GM18868 (cell line): ENCODE data around the gene CD2BP2.

ENCODE experiments used
- ATAC-seq: cut with Tn5 transposase; IDR thresholded peaks from one replicate; pipeline ENCODE4 v1.9.1; 2021; ENCODE audit warnings: mild to moderate bottlenecking, moderate library complexity; ENCODE audit not compliant: unreplicated experiment

CD2BP2 gene

DNA sequence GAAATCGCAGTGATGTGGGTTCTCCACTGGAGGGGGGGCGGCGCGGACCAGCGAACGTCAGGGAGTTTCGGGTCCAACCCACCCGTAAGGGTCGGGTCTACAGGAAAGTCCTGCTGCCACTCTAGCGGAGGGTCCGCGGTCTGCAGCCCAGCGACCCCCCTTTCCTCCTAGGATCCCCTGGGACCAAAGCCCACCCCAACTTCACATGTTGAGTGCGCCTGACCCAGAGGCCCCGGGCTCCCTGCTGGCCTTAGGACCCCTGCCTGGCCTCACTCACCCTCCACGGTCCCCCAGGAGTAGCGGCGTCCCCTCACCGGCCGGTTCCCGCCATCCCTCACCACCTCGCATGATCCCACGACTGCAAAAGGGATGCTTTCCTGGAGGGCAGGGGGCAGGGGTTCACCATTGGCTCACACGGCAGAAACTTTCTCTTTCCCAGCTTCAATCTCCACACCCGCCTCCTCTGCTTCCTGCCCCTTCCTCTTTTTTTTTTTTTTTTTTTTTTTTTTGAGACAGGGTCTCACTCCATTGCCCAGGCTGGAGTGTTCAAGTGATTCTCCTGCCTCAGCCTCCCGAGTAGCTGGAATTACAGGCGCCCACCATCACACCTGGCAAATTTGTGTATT, 24.2 kb upstream of the CD2BP2 start:
- ATAC-seq = no peak

DNA sequence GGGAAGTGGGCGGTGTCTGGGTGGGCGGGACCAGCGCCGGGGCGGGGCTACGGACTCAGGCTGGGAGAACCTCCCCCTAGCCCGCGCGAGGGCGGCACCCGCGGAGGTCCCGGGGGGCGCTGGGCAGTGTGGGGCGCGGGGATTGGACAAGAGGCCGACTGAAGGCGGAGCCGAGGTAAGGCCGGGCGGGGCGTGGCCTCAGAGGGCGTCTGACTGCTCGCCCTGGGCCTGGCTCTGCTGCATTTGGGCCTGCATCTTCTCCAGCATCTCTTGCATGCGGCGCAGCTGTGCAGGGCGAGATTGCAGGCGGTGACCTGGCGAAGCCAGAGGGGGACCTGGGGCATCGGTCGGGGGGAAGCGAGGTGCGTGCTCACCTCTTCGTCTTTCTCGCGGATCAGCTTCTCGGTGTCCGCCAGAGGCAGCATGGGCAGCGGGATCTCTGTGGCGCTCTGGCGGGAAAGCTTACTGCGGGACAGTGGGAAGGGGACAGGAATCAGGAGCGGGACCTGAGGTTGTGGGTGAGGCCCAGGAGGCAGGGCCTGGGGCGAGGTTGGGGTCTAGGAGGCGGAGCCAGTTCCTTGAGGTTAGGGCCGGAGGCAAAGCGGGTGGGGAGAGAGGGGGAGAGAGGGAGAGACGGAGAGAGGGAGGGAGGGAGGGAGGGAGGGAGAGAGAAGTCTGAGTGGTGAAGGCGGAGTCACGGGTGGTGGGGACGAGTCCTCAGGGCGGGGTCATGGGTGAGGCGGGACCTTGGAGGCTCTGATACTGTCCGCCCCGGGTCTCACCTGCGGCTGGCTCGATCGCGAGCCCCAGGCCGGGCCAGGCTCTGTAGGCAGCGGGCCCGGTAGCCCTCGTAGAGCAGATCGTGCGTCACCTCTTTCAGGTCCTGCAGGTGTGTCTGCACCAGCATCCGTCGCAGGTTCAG, 23.4 kb upstream of the CD2BP2 start:
- ATAC-seq = peak; percentile 88

DNA sequence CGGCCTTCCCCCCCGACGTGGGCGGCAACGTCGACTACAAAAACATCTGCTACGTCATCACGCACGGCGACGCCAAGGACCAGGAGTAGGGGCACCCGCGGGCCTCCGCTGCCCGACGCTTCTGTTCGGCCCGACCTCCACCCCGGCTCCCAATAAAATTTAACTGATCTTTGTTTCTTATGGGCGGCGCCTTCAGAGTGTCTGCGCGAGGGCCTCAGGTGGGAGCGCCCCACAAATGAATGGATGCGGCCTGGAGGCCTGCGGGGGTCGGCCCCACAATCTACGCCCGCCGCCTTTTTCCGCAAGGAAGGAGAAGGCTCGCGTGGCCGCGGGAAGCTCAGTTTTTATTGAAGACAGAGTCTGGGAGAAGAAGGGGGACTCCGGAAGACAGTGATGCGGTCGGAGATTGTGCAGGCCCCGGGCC, 22.7 kb upstream of the CD2BP2 start:
- peak; percentile 38 for ATAC-seq

DNA sequence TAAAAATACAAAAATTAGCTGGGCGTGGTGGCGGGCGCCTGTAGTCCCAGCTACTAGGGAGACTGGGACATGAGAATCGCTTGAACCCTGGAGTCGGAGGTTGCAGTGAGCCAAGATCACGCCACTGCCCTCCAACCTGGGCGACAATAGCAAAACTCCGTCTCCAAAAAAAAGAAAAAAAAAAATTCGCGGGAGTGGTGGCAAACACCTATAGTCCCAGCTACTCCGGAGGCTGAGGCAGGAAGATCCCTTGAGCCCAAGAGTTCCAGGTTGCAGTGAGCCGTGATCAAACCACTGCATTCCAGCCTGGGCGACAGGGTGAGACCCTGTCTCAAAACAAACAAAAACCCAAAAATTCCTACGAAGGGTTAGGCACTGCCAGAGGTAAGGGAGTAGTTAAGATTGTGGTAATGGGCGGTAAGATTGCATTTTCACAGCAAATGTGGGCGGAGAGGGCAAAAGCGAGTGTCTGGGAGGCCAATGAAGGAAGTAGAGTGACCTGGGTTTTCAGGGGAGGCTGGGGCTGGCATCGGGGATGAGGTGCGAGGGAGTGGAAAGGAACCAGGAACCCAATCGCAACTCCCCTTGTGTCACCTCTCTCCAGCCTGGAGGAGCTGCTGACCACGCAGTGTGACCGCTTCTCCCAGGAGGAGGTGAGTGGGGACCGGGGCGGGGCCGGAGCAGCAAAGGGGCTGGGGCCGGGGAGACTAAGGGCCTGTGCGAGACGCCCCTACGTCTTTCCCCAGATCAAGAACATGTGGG, 22.1 kb upstream of the CD2BP2 start:
- no peak for ATAC-seq

GRCh38 chr16:30376461-30376902, 21.4 kb upstream of the CD2BP2 start:
- ATAC-seq = no peak

DNA sequence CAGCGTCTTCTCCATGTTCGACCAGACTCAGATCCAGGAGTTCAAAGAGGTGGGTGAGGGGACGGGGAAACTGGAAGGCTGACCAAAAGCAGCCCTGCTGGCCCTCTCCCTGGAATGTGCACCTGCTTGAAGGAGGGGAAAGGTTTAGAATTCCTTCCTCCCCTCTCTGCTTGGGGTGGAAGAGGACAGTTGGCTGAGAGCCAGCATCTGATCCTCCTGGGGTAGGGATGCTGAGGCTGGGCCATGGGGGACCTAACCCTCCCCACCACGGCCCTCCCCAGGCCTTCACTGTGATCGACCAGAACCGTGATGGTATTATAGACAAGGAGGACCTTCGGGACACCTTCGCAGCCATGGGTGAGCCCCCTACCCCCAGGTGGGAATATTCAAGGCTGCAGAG, 20.8 kb upstream of the CD2BP2 start:
- no peak for ATAC-seq

DNA sequence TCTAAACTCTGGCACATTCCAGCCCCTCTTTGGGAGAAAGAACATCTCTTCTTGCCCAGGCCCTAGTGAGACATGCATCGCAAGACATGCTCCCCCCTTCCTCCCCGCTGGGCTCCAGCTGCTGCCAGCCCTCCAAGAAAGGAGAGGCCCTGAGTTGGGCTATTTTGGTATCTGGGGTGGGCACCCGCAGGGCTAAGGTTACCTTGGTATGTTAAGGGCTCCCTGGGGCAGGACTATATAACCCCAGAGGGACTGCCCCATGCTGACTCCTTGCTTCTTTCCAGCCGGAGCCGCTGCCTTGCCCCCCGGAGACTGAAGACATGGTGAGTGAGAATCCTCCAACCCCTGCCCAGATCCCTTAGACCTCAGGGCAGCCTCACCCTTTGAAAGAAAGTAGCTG, 19.4 kb upstream of the CD2BP2 start, which contains the start of gene MYL11:
Gene MYL11, plus strand, starts transcription at position 265 of the 400 bp plus-strand sequence. Its CDS starts 56 bp downstream, at position 321.
- no peak for ATAC-seq

GRCh38 chr16:30372725-30373124, 17.6 kb upstream of the CD2BP2 start:
- no peak for ATAC-seq

DNA sequence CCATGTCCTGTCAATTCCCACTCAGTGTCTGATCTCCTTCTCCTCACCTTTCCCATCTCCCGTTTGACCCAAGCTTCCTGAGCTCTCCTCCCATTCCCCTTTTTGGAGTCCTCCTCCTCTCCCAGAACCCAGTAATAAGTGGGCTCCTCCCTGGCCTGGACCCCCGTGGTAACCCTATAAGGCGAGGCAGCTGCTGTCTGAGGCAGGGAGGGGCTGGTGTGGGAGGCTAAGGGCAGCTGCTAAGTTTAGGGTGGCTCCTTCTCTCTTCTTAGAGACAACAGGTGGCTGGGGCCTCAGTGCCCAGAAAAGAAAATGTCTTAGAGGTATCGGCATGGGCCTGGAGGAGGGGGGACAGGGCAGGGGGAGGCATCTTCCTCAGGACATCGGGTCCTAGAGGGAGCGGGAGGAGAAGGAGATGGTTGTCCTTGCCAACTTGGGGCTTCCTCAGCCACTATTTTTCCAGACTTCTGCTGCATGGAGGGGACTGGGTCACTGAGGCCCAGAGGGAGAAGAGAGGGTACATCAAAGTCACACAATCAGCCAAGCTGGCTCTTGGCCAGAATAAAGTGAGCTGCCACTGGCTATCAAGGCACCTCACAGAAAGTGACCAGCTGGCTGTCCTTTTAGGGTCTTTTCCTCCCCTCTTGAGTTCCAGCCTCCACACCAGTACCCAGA, 17.1 kb upstream of the CD2BP2 start:
- no peak for ATAC-seq

DNA sequence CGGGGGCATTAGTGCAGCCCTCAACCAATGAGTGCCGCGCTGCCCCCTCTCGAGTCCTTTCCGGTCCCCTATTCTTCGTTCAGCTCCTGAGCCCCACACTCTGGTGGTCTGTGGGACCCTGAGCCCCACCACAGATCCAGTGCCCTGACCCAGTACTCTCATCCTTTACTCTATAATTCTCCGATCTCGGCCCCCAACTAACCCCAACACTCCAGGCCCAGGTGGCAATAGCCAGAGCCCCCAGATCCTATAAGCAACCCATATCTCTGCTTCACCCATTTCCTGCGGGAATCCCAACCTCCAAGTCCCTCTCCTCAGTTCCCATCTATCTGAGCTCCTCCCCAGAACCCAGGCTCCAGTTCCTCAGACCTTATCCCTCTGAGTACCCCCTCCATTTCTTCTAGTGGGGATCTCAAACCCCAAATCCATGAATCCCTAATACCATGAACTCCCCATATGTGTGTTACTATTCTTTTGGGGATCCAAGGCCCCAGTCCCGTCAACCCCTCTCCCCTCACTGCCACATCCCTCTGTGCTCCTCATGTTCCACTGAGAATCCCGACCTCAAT, 16.2 kb upstream of the CD2BP2 start:
- no peak for ATAC-seq

DNA sequence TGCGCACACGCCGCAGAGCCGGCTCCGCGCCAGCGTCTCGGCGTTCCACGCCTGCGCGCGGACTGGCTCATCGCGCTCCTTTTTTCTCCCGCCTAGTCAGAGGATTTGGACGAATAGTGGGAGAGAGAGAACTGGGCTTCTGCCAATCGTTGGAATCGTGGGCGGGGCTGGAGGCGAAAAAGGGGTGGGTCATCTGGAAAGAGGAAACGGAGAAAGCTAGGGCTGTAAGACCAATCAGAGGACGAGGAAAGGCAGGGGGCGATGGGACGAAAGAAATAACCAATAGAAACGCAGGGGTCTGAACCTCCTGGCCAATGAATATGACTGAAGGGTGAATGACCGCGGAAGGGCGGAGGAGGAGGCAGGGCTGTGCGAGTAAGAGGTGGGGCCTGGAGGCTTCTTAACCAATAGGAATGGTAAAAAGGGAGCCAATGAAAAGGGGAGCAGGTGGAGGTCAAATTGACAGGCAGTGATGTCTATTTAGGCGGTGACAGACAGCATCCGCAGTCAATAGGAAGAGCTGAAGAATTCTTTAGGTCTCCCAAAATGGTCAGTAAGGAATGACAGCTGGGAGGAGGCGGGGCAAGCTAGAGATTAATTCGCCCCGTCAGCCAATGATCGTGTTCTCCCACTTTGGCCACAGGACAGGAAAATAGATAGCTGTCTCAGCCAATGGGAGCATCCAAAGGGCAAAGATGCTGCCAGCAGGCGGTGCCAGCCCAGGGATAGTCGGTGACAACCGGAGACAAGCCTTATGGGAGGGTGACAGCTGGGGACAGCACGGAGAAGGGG, 15.5 kb upstream of the CD2BP2 start, which contains the start of gene TBC1D10B:
Gene TBC1D10B, minus strand, starts transcription at position 39 of the 792 bp plus-strand sequence. CDS start 311 bp downstream, outside the sequence.
- ATAC-seq = peak; percentile 76

DNA sequence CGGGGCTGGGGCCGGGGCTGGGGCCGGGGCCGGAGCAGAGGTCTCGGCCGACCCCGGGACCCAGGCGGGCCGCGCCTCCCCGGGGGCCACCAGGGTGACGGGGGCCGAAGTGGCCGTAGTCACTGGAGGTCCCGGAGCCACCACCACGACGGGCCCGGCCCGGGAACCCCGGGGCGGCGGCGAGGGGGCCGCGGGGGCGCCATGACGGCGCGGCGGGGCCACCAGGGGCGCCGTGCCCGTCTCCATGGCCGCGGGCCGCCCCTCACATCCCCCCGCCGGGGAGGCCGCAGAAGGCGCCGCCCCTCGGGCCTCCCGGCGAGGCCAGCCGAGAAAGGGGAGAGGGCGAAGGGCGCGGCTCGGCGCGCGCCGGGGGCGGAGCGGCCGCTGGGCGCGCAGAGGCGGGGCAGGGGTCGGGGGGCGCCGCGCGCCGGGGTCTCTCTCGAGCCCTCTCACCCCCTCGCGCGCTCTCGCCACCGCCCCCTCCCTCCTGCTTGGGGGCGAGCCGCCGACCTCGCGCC, 14.9 kb upstream of the CD2BP2 start:
- peak; percentile 3 for ATAC-seq

DNA sequence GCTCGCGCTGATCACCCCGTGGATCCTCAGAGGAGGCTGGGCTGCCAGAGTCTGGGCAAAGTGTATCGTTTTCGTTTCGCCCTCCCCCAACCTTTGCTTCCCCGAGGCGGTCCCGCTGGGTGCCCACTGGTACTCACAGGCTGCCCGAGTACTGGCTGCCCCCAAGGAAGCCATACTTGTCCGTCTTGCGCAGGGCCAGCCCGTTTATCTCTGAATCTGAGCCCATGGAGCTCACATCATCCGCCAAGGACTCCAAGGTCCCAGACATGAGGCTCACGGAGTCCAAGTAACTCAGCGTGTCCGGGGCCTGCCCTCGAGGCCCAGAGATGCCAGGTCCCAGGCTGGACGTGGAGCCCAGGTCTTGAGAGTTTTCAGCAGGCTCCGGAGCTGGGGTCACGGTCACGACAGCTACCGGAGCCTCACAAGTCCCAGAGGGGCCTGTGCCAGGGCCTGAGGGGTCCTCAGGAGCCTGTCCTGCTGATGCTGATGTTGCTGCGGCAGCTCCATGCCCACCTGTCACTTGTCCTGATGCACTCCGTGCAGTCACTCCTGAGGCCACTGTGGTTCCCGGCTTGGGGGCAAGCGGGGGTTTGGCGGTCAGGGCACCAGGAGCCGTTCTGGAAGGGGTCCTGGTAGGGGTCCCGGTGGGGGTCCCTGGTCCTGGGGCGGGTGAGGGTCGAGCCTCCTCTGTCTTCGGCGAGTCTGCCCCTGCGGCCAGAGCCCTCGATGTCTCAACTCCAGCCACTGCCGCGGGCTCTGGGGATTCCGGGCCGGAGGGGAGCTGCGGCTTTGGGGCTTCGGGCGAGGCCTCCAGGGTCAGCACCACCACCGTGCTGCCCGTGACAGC, 14.2 kb upstream of the CD2BP2 start:
- ATAC-seq = no peak

- ATAC-seq = no peak
These were observed 13.6 kb upstream of the CD2BP2 start for GRCh38 chr16:30368792-30369090.

GRCh38 chr16:30368122-30368791, 13.1 kb upstream of the CD2BP2 start:
- no peak for ATAC-seq

DNA sequence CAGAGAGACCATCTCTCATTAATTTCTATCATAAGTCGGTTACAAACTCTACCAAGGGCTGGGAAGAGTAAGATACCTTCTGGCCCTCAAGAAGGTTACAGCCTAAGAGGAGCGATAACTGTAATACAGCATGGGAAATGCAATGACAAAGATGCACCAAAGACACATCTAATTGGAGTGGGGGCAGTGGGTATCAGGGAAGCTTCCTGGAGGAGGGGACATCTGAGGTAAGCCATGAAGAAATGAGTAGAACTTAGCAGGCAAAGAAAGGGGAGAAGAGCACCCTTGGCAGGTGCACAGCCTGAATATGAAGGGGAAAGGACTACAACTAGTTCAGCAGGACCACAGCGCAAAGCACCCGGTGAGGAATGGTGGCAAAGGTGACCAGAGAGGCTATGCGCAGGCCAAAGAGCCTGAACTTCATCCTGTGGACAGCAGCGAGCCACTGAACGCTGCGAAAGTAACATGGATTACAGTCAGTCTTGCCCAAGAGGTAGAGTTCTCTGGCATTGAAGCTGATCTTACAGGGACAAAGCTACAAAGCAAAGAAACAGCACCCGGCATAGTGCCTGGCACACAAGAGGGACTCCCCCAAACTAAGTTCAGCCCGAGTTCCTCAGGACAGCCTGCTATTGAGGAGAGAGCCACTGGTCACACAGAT, 12.4 kb upstream of the CD2BP2 start:
- no peak for ATAC-seq

GRCh38 chr16:30366511-30366910, 11.4 kb upstream of the CD2BP2 start:
- ATAC-seq = no peak
